Esophagus mucosa (tissue), 1 donor: ENCODE measurements around the gene RAB3A. TPM values are rescaled to one million over a fixed set of nuclear protein-coding genes. Genes with fewer than 3 reads are reported as not detected.
"Not testable (repeated sequence)": the region's sequence is repeated elsewhere in the genome, so short reads cannot be mapped to it uniquely, and the experiment has no call there.

Experiments used
- ATAC-seq: fragments of 200-7000 bp; cut with Tn5 transposase; one replicate; pipeline ENCODE4 v1.9.1; 2020
- total RNA-seq: library from RNA; stranded (reverse); gene quantifications from one replicate; pipeline ENCODE4 v1.2.4, GENCODE V29; 2023
- donor health status: DM: yes; HTN: yes; CAD: no.

Gene RAB3A
- total RNA-seq, 1 donor from 2014 or later = 1.1 TPM

DNA sequence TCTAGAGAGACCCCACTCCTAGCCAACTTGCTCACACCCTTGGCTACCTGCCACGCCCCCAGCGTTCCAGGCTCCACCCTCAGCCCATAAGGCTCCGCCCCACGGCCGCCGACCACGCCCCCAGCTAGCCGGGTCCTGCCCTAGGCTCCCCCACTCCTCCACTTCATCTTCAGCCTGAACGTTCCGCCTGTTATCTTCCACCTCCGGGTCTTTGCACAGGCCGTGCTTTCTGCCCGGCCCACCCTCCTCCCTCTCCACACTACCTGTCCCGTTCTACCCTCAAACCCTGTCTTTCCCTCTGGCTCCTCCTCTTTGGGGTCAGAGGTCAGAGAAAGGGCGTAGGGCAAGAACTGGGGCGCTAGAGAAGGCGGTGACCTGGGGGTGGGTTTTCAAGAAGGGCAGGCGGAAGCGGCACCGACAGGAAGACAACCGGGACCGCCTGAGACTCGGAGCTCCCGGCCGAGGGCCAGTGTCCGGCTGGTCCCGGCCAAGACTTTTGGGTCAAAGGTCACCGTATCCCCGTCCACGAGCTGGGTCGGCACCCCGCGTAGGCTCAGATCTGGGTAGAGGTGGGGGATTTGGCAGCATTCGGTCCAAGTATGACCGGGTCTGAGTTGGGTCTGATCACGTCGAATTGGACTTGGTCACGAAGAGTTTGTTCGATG, 20.1 kb upstream of the RAB3A start:
- ATAC-seq = peak; percentile 2

DNA sequence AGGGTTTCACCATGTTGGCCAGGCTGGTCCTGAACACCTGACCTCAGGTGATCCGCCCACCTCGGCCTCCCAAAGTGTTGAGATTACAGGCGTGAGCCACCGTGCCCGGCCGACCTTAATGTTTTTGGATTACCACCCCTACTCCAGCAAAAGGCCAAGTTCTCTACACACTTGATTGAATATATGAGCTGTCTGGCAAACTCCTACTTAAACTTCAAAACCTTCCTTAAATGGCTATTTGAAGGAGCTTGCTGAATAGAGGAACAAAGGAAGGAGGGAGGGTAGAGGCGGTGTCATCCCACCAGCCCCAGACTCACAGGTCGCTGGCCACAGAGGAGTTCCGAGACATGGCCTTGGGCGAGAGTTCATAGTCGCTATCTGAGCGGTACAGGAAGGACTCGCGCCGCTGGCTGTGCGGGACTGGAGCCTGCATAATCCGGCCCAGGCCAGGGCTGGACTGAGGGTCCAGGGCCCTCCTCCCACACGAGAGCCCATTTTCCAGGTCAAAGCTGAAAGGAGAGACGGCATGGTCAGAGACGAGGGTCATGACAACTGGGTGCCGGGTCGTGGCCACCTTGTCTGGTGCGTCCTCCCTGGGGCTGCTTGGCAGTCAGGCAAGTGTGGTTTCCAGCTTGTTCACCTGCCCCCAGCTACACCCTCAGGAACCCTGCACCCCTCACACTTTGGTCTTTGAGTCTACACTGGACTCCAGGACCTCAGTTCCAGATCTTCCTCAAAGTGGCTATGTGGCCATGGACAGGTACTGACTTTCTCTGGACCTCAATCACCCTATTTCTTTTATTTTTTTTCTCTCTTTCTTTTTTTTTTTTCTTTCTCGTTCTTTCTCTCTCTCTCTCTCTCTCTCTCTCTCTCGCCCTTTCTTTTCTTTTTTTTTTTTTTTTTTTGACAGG, 18.2 kb upstream of the RAB3A start:
- ATAC-seq = no peak

DNA sequence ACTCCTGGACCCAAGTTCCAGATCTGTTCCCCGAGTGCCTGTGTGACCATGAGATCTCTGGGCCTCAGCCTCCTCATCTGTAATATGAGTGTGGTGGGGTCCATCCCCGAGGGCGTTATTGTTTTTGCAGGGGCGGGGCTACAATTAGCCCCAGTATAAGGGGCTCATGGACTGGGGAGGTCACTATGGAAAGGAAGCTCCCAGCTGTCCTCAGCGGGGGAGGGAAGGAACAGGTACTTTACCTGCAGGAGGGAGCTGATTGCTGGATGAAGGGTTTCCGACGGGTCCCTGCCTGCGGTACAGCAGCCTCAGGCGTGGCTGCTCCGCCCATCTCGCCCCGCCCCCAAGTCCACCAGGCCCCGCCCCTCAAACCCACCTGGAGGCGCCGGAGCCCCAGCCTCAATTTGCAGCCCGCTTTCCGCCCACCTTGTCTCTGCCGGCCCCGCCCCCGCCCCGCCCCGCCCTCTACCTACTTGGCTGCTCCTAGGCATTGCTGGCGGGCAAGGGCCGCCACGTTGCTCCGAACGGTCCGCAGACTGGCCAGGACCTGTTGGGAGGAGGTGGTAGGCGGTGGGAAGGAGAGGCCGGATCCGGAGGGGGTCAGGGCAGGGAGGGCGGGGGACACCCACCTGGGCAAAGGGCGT, 16.9 kb upstream of the RAB3A start:
- no peak for ATAC-seq

DNA sequence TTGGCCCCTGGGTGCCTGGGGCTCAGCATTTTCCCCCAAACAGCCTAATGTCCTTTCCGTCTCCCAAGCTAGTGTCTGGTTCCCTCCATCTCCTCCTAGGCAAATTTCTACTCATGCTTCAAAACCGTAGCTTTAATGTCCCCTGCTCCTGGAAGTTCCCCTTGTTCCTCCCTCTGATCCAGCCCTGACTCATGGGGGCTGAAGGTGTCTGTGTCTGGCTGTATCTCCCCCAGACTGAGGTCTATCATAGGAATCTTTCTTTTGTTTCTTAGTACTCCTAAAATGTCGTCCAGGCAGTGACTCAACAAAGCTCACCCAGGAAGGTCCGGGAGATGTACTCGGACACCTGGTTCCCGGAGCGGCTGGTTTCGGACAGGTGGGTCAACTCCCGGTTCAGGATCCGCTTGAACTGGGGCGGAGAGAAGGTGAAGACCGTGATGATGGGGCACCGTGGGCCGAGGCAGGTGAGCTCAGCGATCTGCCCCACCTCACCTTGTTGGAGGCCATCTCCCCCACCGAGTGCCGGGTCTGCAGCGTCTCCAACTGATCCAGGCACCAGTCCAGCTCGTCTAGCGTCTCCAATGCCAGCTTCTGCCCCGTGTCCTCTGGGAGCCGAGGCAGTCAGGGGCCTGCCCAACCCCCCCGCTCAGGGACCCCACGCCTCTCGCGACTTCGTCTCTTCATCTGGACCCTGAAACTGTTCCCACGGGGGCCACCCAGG, 16.2 kb upstream of the RAB3A start:
- no peak for ATAC-seq

DNA sequence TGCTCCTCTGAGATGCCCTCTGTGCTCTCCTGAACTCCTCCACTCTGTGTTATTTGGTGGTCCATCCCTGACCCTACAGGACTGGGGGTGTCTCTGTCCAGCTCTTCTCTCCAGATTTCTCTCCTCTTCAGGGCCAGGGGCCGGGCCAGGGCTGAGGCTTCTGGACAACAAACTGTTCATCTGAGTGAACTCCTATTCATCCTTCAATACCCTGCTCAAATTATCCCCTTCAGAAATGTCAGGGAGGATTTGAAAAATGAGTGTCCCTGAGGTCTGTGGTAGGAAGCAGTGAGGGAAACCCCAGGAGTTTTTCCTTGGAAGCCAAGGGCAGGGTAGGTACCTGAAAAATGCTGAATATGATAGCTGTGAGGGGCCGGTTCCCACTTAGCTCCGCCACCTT, 14.8 kb upstream of the RAB3A start:
- no peak for ATAC-seq

DNA sequence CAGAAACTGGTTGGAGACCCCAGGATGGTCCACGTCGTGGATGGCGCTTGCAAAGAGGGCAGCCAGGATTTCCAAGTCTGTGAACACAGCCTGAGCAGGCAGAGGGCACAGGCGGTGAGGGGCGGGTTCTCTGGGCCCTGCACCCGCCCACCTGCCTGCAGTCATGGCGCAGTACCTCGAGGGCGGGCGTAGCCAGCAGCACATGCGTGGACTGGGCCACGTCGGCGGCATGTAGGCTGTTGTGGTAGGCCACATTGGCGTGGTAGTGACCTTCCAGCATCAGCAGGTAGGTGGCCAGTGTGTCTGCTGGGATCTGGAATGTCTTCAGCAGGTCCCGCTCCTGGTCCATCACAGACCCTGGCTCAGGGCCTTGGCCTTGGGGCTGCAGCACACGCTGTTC, 14.3 kb upstream of the RAB3A start:
- peak; percentile 6 for ATAC-seq

DNA sequence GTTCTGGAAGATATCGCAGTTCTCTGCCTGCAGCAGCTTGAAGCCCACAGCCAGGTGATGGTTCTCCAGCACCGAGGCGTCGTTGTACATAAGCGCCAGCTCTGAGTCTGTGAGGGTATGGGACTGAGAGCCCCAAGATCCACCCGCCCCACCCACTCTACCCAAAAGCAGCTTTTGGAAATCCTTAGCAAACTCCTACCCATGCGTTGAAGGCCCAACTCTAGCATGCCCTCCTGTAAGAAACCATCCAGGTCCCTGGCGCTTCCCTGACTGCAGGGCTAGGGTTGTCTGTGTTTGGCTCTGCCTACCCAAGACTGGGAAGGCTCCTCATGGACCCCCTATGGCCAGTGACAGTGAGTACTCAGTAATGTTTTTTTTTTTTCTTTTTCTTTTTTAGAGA, 12.9 kb upstream of the RAB3A start:
- no peak for ATAC-seq

DNA sequence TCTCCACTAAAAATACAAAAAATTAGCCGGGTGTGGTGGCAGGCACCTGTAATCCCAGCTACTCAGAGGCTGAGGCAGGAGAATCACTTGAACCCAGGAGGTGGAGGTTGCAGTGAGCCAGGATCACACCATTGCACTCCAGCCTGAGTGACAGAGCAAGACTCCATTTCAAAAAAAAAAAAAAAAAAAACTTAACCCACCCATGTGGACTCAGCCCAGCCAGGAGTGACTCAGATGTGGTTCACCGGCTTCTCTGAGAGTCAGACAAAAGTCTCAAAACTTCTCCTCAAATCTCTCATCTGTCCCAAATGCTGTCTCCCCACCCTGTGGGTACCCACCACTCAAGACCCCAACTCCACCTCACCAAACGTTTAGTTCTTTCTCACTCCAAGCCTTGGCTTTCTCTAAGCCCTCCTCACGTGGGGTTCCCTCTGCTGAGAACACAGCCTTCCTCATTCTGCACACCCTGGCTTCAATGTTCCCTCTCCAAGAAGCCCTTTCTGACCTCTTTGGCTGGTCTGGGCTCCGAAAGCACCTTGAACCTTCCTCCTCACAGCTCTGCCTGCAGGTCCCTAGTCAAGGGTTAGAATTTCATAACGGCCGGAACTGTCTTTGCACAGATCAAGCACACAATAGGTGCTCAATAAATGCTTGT, 11.1 kb upstream of the RAB3A start:
- no peak for ATAC-seq

DNA sequence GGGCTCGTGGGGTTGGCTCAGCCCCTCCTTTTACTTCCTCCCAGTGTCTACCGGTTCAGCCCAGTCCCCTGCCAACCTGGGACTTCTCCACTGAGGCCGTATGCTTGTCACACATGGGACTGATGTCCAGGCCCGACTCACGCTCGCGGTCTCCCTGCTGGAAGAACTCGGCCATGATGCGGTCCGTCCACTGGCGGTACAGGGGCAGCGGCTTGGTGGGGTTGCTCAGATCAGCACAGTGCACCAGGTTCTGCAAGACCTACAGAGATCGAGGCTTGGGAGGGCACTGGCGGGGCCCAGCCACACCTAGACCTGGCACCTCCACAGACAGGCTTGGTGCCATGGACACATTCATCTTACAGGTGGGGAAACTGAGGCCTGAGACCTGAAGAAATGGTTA, 7.8 kb upstream of the RAB3A start:
- ATAC-seq = peak; percentile 6

DNA sequence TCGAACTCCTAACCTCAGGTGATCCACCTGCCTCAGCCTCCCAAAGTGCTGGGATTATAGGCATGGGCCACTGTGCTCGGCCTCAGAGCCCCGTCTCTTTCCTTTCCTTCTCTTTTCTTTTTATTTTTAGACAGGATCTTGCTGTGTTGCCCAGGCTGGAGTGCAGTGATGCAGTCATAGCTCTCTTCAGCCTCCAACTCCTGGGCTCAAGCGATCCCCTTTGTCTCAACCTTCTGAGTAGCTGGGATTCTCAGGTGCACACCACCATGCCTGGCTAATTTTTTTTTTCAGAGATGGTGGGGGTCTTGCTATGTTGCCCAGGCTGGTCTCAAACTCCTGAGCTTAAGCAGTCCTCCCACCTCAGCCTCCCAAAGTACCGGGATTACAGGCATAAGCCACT, 6.1 kb upstream of the RAB3A start:
- ATAC-seq = not testable (repeated sequence)

DNA sequence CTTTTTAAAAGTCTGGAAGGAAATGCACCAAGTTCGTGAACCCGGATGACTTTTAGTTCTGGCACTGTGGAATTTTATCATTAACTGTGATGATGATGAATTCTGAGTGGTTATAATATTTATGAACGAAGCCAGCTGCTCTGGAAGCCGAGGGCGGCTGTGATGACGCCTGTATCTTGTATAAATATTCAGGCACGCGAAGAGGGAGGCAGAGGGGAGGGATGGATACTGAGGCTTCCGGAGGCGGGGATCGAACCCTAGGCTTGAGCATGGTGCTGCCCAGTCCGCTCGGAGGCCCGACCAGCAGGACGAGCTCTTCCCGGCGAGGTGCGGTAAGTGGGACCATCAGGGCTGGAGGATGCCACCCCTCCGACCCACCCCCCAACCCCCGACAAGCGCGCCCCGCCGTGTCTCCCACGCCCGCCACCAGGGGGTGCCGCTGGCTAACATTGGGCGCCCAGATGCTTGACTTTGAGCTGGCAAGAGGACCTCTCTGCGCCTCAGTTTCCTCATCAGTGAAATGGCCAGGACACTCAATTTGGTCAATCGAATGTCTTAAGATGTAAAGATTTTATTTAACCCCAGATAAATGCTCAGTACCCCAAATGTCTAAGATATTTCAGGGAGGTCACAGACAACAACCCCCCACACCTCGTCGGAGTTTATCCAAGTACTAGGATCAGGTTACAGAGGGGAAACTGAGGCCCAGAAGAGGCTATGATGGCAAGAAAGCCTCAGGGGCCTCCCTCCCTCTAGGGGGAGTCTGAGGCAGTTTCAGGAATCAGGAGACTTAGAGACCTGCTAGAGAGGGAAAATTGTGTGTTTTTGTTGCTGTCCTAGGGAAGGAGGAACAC, 4.5 kb upstream of the RAB3A start:
- ATAC-seq = no peak

DNA sequence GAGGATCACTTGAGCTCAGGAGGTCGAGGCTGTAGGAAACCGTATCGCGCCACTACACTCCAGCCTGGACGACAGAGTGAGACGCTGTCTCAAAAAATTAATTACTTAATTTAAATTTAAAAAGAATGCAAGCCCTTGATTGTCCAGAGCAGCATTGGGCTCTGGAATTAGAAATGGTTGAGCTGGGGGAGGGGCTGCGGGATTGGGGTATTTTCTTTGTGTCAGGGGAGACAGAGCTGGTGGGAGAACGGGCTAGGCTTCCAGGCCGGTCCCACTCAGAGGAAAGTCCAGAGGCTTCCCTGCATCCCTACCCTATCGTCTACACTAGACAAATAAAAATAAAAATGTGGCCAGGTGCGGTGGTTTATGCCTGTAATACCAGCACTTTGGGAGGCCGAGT, 2.2 kb upstream of the RAB3A start:
- ATAC-seq = no peak

DNA sequence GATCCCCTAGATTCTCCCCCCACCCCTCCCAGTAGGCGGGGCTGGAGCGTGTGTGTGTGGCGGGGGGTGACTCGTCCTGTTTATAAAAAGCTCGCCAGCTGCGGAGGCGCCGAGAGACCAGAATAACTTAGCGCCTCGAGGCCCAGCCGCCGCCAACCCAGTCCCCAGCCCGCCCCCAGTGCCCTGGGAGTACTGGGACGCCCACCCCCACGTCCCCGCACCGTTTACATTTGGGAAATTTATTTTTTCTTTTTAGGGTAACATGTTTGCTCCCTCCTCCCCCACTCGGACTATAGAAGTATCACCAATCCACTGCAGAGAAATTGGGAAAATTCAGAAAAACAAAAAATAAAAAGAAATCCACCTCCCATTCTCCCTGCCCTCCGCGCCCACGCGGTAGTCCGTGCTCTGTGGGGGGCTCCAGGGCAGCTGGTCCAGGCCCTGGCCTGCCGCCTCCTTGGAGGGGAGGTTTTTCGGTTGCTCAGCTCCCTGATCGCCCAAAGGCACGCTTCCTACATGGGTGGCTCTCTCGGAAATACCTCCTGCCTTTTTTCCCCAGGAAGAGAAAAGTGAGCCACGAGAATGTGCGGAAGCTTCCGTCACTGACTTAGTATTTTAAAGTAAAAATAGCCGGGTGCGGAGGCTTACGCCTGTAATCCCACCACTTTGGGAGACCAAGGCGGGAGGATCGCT, 1.5 kb upstream of the RAB3A start:
- peak; percentile 6 for ATAC-seq

DNA sequence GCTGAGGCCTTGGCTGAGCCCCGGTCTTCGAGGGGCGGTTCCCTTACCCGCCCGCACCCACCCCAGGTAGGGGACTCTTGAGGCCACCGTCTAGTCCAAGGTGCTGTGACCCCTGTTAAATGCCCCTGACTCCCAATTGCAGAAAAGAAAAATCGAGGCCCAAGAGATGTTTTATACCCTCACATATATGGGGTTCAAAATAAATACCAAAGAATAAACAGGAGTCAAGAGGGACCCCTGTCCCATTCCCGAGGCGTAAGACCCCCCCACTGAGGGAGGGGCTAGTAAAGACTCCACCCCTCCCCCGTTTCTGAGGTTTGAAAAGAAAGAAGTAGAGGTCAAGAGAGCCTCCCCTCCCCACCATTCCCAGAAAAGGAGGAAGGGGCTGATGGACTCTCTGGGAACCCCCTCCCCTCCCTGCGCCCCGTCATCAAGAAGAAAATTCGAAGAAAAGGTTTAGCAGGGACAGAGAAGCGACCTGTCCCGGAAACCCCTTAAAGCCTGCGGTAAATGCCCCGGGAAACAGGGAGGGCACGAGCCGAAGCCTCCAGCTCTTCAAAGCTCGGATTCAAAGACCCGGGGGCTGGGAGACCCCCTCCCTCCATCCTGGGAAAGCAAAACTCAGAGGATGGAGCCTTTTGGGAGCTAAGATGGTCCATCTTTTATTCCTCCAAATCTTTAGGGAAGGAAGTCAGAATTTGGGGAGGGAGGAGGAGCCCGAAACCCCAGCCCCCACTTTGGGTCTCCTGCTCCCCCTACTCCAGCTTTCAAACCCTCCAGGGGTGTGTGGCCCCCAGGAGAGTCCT, 755 bp upstream of the RAB3A start:
- ATAC-seq = peak; percentile 1

DNA sequence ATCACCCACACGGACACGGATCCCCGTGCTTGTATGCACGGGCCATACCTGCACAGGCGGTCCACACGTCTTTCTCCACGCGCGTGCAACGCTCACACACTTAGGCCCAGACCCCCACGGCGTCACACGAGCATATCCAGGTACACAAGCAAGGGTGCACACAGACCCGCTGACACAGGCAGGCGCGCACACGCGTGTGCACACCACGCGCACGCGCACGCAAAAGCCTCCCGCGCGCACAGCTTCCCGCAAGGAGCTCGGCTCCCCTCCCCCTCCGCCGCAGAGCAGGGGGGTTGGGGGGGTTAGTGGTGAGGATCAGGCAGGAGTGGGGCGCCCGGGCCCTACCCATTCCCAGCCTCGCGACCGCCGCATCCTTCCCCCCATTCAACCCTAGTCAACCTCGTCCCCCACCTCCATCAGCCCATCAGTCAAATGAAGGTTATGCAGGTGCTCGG, 407 bp downstream of the RAB3A start:
- ATAC-seq = peak; percentile 5

DNA sequence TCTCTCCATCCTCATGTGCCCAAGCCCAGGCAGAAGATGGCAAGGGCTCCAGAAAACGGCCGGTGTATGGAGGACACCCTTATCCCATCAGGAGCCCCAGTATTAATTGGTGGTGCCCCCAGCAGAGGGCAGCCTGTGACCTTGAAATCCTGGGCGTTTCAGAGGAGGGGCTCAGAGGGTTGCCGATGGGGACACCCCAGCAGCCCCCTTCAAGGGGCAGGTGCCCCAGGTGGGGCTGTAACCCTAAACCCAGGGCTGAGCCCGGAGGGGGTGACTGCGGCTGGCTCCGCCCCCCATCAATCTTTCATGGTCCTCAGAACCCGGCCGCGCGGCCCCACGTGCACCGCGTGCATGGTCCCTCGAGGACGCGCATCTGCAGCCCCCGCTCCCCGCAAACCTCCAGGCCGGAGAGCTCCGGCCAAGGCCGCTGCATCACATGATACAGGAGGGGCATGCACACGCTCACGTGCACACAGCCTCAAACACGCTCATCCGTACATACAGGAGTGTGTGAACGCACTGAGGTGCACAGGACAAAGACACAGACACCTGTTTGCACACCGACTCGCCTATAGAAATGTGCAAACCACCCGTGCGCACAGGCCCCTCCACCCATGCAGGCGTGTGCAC, 949 bp downstream of the RAB3A start:
- ATAC-seq = peak; percentile 0

DNA sequence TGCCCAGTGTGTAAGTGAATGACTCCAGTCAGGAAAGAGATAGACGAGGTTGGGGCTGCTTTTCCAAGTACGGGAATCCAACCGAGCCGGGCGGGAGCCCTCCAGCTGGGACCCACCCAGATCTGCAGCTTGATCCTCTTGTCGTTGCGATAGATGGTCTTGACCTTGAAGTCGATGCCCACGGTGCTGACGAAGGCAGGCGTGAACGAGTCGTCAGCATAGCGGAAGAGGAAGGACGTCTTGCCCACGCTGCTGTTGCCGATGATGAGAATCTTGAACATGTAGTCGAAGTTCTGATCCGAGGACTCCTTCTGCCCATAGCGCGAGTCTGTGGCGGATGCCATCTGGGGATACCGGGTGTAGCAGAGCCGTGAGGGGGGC, 1.5 kb downstream of the RAB3A start:
- no peak for ATAC-seq

DNA sequence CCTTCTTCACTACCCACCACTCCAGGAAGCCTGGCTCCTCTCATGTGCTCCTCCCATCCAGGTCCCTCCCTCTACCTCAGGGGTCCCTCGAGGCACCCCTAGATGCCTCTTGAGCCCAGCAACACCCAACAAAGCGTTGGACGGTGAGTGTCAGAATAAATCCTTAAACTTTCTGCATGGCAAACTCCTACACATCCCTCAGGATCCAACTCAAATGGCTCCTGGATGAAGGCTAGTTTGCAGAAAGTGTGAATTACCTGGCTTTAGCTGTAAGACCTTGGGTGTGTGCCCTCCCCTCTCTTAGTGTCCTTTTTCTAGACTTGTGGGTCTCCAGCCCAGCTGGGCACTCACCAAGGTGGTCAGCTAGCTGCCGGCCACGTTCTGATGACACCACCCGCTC, 5.5 kb downstream of the RAB3A start:
- no peak for ATAC-seq

DNA sequence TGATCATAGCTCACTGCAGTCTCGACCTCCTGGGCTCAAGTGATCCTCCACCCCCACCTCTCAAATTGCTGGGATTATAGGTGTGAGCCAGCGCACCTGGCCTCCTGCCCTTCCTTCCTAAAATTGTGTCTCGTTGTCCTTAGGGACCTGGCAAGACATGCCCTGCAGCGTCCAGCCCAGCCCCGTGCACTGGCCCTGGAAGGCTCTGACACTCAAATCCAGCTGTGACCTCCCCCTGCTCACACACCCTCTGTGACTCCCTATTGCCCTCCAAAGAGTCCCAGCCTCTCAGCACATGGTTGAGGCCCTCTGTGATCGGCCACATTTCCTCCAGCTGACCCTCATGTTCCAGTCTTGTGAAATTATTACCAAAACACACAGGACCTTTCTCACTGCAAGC, 5.9 kb downstream of the RAB3A start:
- ATAC-seq = no peak
